IPS-20b (cell line): ENCODE results near the gene CEP128.

Experiments
- H3K27ac ChIP-seq: one replicate; pipeline ENCODE4 v1.5.1; 2013; ENCODE audit warnings: low read length
- H3K27me3 ChIP-seq: 2 replicates; pipeline ENCODE4 v1.6.1; 2013; ENCODE audit warnings: mild to moderate bottlenecking, low read length, inconsistent platforms; ENCODE audit not compliant: insufficient read depth
- H3K36me3 ChIP-seq: 2 replicates; pipeline ENCODE4 v1.6.1; 2013; ENCODE audit warnings: low read depth, mild to moderate bottlenecking, inconsistent platforms, low read length, moderate library complexity; ENCODE audit not compliant: insufficient read depth
- H3K4me1 ChIP-seq: 2 replicates; pipeline ENCODE4 v1.6.1; 2013; ENCODE audit warnings: mild to moderate bottlenecking, control low read depth, inconsistent platforms, low read length, moderate library complexity; ENCODE audit not compliant: insufficient read depth
- H3K4me3 ChIP-seq: 2 replicates; pipeline ENCODE4 v1.5.1; 2013; ENCODE audit warnings: mild to moderate bottlenecking, low read length, inconsistent platforms
- H3K9ac ChIP-seq: 2 replicates; pipeline ENCODE4 v1.6.1; 2013; ENCODE audit warnings: low read depth, mild to moderate bottlenecking, inconsistent platforms, low read length, moderate library complexity
- H3K9me3 ChIP-seq: 2 replicates; pipeline ENCODE4 v1.6.1; 2013; ENCODE audit warnings: mild to moderate bottlenecking, low read depth, low read length, inconsistent platforms; ENCODE audit not compliant: insufficient read depth

The CEP128 gene

GRCh38 chr14:80798878-80799277 lies 142.7 kb downstream of the CEP128 start:
- no peaks in the 10 kb centered on the region for H3K4me1 ChIP-seq
- H3K9me3 ChIP-seq = no peaks in the 10 kb centered on the region
- no peaks in the 10 kb centered on the region for H3K36me3 ChIP-seq
- H3K27me3 ChIP-seq = no peaks in the 10 kb centered on the region
- H3K9ac ChIP-seq = no peak overlapping the region
- no peak overlapping the region for H3K4me3 ChIP-seq
- no peak overlapping the region for H3K27ac ChIP-seq

GRCh38 chr14:80798211-80798610 lies 143.3 kb downstream of the CEP128 start:
- H3K9ac ChIP-seq = no peak overlapping the region
- no peaks in the 10 kb centered on the region for H3K27me3 ChIP-seq
- H3K27ac ChIP-seq = no peak overlapping the region
- H3K4me1 ChIP-seq = no peaks in the 10 kb centered on the region
- no peaks in the 10 kb centered on the region for H3K9me3 ChIP-seq
- no peak overlapping the region for H3K4me3 ChIP-seq
- no peaks in the 10 kb centered on the region for H3K36me3 ChIP-seq

DNA sequence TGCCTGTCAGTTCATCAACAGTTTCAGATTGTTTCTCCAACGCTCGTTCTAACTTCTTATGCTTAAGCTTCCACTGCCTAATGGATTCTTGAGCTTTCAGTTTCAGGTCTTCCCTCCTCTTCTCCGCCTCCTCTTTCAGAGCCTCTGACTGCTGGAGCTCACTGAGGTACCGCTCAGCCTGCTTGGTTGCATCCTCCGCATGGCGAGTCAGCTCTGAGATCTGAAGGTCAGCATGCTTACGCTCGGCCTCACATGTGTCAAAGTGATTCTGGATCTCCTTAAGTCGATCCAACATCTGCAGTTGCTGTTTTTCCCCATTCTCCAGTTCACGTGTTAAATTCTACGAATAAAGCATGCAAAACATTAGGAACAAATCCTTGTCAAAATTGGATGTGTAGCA lies 148.8 kb downstream of the CEP128 start:
- Histone ChIP-seq H3K4me3 (no peak overlapping the region), H3K27me3 (no peaks in the 10 kb centered on the region), H3K27ac (no peak overlapping the region), H3K9me3 (no peaks in the 10 kb centered on the region), H3K4me1 (no peaks in the 10 kb centered on the region), H3K36me3 (peaks cover 5% of the 10 kb centered on the region; the same call in 1 of the 2 replicates), H3K9ac (no peak overlapping the region)

GRCh38 chr14:80787876-80788275 lies 153.7 kb downstream of the CEP128 start:
- Histone ChIP-seq H3K9me3 (no peaks in the 10 kb centered on the region), H3K27ac (no peak overlapping the region), H3K4me1 (no peaks in the 10 kb centered on the region), H3K36me3 (peaks cover 12% of the 10 kb centered on the region; the same call in 1 of the 2 replicates), H3K27me3 (no peaks in the 10 kb centered on the region), H3K4me3 (no peak overlapping the region), H3K9ac (no peak overlapping the region)

- Histone ChIP-seq H3K4me1 (no peaks in the 10 kb centered on the region), H3K9me3 (no peaks in the 10 kb centered on the region), H3K27me3 (no peaks in the 10 kb centered on the region), H3K27ac (no peak overlapping the region), H3K4me3 (no peak overlapping the region), H3K9ac (no peak overlapping the region), H3K36me3 (peaks cover 7% of the 10 kb centered on the region; the same call in 1 of the 2 replicates)
These were observed 156.7 kb downstream of the CEP128 start for GRCh38 chr14:80784820-80785219.

DNA sequence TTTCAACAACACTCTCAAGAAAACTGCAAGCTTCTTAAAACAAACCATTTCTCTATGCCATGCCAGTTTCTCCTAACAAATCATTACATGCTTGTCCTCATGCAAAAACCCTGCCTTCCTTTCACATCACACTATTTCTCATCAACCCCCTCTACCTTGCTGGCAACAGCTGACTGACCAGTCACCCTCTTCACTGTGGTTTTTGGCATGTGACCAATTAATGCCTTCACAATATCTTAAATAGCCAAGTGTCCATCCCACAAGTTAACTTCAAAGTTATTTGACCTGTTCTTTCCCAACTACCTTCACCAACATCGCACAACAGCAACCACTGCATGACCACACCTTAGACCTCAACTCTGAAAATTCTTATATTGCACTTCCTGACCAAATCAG lies 159.6 kb downstream of the CEP128 start:
- Histone ChIP-seq H3K9me3 (no peaks in the 10 kb centered on the region), H3K27me3 (no peaks in the 10 kb centered on the region), H3K27ac (no peak overlapping the region), H3K9ac (no peak overlapping the region), H3K4me1 (no peaks in the 10 kb centered on the region), H3K36me3 (peaks cover 7% of the 10 kb centered on the region; the same call in 1 of the 2 replicates), H3K4me3 (no peak overlapping the region)

- Histone ChIP-seq H3K4me3 (no peak overlapping the region), H3K4me1 (no peaks in the 10 kb centered on the region), H3K27ac (no peak overlapping the region), H3K27me3 (no peaks in the 10 kb centered on the region), H3K9me3 (no peaks in the 10 kb centered on the region), H3K36me3 (peaks cover 7% of the 10 kb centered on the region; the same call in 1 of the 2 replicates), H3K9ac (no peak overlapping the region)
These were observed 161.0 kb downstream of the CEP128 start for GRCh38 chr14:80780500-80780899.

DNA sequence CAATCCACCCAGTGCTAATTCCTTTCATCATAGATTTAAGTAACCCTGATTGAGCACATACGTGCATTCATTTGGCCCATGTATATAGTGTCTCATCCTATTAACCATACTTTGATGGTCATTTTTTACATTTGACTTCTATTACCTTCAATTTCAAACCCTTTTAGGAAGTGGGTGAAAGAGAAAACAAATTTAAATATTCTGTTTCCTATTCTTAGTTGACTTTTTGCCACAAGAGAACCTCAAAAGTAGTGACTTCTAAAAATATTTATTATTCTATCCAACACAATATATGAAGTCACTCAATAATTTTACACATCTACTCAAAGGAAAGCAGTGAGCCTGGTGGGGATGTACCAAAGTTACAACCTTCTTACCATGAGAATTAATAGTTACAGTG lies 164.9 kb downstream of the CEP128 start:
- Histone ChIP-seq H3K4me1 (peaks cover 5% of the 10 kb centered on the region; the same call in 1 of the 2 replicates), H3K27me3 (no peaks in the 10 kb centered on the region), H3K36me3 (no peaks in the 10 kb centered on the region), H3K4me3 (no peak overlapping the region), H3K9me3 (no peaks in the 10 kb centered on the region), H3K9ac (no peak overlapping the region), H3K27ac (no peak overlapping the region)

DNA sequence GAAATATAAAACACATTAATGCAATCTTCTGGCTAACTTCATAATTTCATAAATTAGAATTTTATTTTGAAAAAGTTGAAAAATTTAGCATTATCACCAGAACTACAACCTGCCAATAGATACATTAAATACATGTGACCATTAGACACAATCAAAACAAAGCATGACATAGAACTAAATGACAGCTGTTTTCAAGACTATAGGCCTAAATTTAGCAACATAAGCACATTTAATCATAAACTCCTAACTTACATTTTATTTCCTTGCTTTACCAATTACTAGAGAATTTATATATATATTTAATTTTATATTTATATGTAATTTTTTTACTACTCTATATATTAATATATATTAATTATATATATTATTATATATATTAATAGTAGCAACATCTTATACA lies 165.4 kb downstream of the CEP128 start:
- Histone ChIP-seq H3K9me3 (no peaks in the 10 kb centered on the region), H3K4me1 (peaks cover 5% of the 10 kb centered on the region; the same call in 1 of the 2 replicates), H3K27me3 (no peaks in the 10 kb centered on the region), H3K27ac (no peak overlapping the region), H3K36me3 (no peaks in the 10 kb centered on the region), H3K4me3 (no peak overlapping the region), H3K9ac (no peak overlapping the region)

DNA sequence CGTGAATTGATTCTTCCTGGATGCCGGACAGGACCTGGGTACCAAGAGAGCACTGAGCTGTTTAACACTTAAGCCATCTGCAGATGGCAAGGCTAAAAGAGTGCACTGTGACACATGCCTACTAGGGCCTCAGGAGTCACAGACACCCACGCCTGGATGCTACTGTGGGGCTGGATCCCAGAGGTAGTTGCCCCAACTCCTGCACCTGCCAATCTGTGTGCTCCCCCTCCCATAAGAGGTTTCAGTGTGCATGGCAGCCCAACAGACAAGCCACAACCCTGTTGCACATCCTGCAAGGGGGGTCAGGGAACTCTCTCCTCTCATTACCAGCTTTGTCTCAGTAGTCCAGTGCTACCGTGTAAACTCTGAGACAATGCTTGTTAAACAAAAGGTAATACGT lies 169.0 kb downstream of the CEP128 start:
- Histone ChIP-seq H3K36me3 (no peaks in the 10 kb centered on the region), H3K9ac (no peak overlapping the region), H3K4me3 (no peak overlapping the region), H3K9me3 (no peaks in the 10 kb centered on the region), H3K27me3 (no peaks in the 10 kb centered on the region), H3K4me1 (peaks cover 5% of the 10 kb centered on the region; the same call in 1 of the 2 replicates), H3K27ac (no peak overlapping the region)

- Histone ChIP-seq H3K36me3 (no peaks in the 10 kb centered on the region), H3K27ac (no peak overlapping the region), H3K4me1 (peaks cover 5% of the 10 kb centered on the region; the same call in 1 of the 2 replicates), H3K9me3 (no peaks in the 10 kb centered on the region), H3K27me3 (no peaks in the 10 kb centered on the region), H3K4me3 (no peak overlapping the region), H3K9ac (no peak overlapping the region)
These were observed 170.3 kb downstream of the CEP128 start for GRCh38 chr14:80771201-80771600.

- H3K9me3 ChIP-seq = no peaks in the 10 kb centered on the region
- no peak overlapping the region for H3K9ac ChIP-seq
- H3K36me3 ChIP-seq = no peaks in the 10 kb centered on the region
- H3K27me3 ChIP-seq = no peaks in the 10 kb centered on the region
- H3K4me3 ChIP-seq = no peak overlapping the region
- no peak overlapping the region for H3K27ac ChIP-seq
- H3K4me1 ChIP-seq = peaks cover 5% of the 10 kb centered on the region; the same call in 1 of the 2 replicates
These were observed 171.2 kb downstream of the CEP128 start for GRCh38 chr14:80770114-80770908.
